ENCODE data around the gene AHSP. TPM values are rescaled to one million over a fixed set of nuclear protein-coding genes. Genes with fewer than 3 reads are reported as not detected.

AHSP gene
- total and polyA plus RNA-seq, 10 of the 15 experiments (the other 5 are each of a cell fraction or from before 2014, with no cell fraction given): not detected

DNA sequence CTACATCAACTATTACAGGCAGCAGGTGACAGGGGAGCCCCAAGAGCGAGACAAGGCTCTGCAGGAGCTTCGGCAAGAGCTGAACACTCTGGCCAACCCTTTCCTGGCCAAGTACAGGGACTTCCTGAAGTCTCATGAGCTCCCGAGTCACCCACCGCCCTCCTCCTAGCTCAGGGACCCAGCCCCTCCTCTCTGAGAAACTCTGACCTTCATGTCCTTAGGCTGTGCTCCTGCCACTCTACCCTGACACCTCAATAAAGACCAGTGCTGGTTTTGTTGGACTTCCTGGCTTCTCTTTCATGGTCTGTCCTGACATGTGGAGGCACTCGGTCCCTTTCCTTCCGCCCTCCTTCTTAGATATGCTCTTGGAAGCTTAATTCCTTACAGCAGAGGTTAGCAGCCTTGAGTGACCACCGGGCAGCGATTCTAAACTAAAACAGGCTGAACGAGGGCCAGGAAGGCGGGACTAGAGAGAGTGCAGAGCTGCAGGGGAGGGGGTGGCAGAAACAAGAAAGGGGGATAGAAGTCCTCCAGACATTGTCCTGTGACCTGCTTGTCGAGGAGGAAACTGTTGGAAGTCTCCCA is 915 bp downstream of the AHSP start:
- Histone ChIP-seq H3K4me2 (ENCODE audit: control insufficient read depth, insufficient read depth) (no peak overlapping the region), H3K9me3 (replicated peaks; ENCODE audit: control insufficient read depth, insufficient read depth, low read length) (no peaks in the 10 kb centered on the region; the same call in 2 of the 3 replicates), H2AFZ (ENCODE audit: control insufficient read depth, low read depth, low read length) (no peak overlapping the region), H3K36me3 (ENCODE audit: control insufficient read depth in 2 of 2, insufficient read depth in 2 of 2, low read length in 1 of 2) (no peaks in the 10 kb centered on the region), H3K4me1 (ENCODE audit: control insufficient read depth, insufficient read depth, low read length) (no peaks in the 10 kb centered on the region), H3K4me3 (no peak overlapping the region), H3K9ac (ENCODE audit: control insufficient read depth, insufficient read depth, low read length) (no peak overlapping the region), H3K27ac (ENCODE audit: control insufficient read depth, insufficient read depth) (no peak overlapping the region), H3K27me3 (replicated peaks in 1 of 2; ENCODE audit: control insufficient read depth in 2 of 2, insufficient read depth in 2 of 2, low read length in 1 of 2) (no peaks in the 10 kb centered on the region), H3K79me2 (ENCODE audit: control insufficient read depth, insufficient read depth, low read length) (no peaks in the 10 kb centered on the region), H4K20me1 (ENCODE audit: control insufficient read depth, insufficient read depth) (no peaks in the 10 kb centered on the region)
- ChIA-PET POLR2A (no interaction called here), CTCF (no interaction called here), RAD21 (ENCODE audit: unreplicated experiment) (no interaction called here), SMC1A (ENCODE audit: uncharacterized antibody, unreplicated experiment) (no interaction called here)
- intact Hi-C loops (cut with micrococcal nuclease; ENCODE audit: unreplicated experiment): no loop called here
- FAIRE-seq: no peak
- BruUV-seq (replicated peaks): no TSS peak
- no peak for ATAC-seq
- TF ChIP-seq, protein P1, sequence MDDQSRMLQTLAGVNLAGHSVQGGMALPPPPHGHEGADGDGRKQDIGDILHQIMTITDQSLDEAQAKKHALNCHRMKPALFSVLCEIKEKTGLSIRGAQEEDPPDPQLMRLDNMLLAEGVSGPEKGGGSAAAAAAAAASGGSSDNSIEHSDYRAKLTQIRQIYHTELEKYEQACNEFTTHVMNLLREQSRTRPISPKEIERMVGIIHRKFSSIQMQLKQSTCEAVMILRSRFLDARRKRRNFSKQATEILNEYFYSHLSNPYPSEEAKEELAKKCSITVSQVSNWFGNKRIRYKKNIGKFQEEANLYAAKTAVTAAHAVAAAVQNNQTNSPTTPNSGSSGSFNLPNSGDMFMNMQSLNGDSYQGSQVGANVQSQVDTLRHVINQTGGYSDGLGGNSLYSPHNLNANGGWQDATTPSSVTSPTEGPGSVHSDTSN (IDR thresholded peaks at IDR 0.05; ENCODE audit: insufficient replicate concordance, low read depth, low read length): no peak
- TF ChIP-seq CHD4 (IDR thresholded peaks at IDR 0.05): no peak
- in situ Hi-C loops (cut with MboI): no loop called here
- 18% methylated on average over 11 of the region's 11 CpGs for WGBS (ENCODE audit: insufficient coverage, insufficient replicate concordance, low lambda C conversion rate, missing lambda C conversion rate)
- DNase-seq (ENCODE audit: low read depth, low spot score): no peak

DNA sequence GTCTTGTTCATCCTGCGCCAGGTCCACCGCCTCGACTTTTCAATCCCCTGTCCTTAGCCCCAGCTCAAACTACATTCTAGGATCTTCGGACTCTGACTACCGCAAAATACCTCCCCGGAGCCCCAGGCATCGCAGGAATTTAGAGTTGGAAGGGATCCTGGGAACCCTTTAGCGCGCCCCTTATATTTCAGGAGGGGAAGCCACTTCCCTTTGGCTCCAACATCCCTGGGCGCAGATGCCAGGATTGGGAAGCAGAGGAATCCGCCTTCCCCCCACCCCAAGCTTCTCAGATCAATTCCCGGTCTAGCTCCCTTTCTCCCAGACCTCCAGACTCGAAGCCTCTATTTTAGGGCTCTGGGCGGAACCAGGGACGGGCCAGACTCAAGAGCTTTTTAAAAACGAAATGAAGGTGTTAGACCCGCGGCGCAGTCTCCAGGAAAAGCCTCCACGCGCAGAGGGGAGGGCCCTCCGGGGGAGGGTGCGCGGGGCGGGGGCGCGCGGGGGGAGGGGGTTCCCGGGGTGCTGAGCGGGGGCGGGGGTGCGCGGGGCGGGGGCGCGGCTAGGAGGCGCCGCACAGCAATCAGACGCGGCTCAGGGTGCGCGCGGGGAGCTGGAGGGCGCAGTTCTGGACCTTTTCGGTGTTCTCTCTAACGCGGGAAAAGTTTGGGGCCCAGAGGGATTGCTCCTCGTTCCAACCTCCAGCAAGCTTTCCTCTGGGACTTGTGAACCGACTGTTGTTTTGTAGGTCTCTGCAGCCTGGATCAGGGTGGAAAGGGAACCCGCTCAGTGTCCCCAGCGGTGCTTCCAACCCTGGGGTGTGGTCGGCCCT is 1.6 kb downstream of the AHSP start:
- Histone ChIP-seq H3K4me3 (no peak overlapping the region), H4K20me1 (ENCODE audit: control insufficient read depth, insufficient read depth) (no peaks in the 10 kb centered on the region), H3K9me3 (replicated peaks; ENCODE audit: control insufficient read depth, insufficient read depth, low read length) (no peaks in the 10 kb centered on the region; the same call in 2 of the 3 replicates), H3K36me3 (ENCODE audit: control insufficient read depth in 2 of 2, insufficient read depth in 2 of 2, low read length in 1 of 2) (no peaks in the 10 kb centered on the region), H3K27me3 (replicated peaks in 1 of 2; ENCODE audit: control insufficient read depth in 2 of 2, insufficient read depth in 2 of 2, low read length in 1 of 2) (no peaks in the 10 kb centered on the region), H3K27ac (ENCODE audit: control insufficient read depth, insufficient read depth) (no peak overlapping the region), H3K4me1 (ENCODE audit: control insufficient read depth, insufficient read depth, low read length) (no peaks in the 10 kb centered on the region), H3K79me2 (ENCODE audit: control insufficient read depth, insufficient read depth, low read length) (no peaks in the 10 kb centered on the region), H2AFZ (ENCODE audit: control insufficient read depth, low read depth, low read length) (no peak overlapping the region), H3K4me2 (ENCODE audit: control insufficient read depth, insufficient read depth) (no peak overlapping the region), H3K9ac (ENCODE audit: control insufficient read depth, insufficient read depth, low read length) (no peak overlapping the region)
- ATAC-seq (no peak), FAIRE-seq (no peak), DNase-seq (ENCODE audit: low read depth, low spot score) (no peak)
- WGBS (ENCODE audit: insufficient coverage, insufficient replicate concordance, low lambda C conversion rate, missing lambda C conversion rate): 27% methylated on average over 51 of the region's 52 CpGs
- ChIA-PET SMC1A (ENCODE audit: uncharacterized antibody, unreplicated experiment) (no interaction called here), POLR2A (no interaction called here), RAD21 (ENCODE audit: unreplicated experiment) (no interaction called here), CTCF (no interaction called here)
- no TSS peak for BruUV-seq (replicated peaks)
- intact Hi-C loops (cut with micrococcal nuclease; ENCODE audit: unreplicated experiment) (no loop called here), in situ Hi-C loops (cut with MboI) (no loop called here)
- no peak for TF ChIP-seq ZBED1 (IDR thresholded peaks at IDR 0.05; ENCODE audit: borderline replicate concordance)
- TF ChIP-seq, protein P2, sequence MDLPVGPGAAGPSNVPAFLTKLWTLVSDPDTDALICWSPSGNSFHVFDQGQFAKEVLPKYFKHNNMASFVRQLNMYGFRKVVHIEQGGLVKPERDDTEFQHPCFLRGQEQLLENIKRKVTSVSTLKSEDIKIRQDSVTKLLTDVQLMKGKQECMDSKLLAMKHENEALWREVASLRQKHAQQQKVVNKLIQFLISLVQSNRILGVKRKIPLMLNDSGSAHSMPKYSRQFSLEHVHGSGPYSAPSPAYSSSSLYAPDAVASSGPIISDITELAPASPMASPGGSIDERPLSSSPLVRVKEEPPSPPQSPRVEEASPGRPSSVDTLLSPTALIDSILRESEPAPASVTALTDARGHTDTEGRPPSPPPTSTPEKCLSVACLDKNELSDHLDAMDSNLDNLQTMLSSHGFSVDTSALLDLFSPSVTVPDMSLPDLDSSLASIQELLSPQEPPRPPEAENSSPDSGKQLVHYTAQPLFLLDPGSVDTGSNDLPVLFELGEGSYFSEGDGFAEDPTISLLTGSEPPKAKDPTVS (IDR thresholded peaks at IDR 0.05; ENCODE audit: low read depth, low read length): no peak
- TF ChIP-seq, protein P3, sequence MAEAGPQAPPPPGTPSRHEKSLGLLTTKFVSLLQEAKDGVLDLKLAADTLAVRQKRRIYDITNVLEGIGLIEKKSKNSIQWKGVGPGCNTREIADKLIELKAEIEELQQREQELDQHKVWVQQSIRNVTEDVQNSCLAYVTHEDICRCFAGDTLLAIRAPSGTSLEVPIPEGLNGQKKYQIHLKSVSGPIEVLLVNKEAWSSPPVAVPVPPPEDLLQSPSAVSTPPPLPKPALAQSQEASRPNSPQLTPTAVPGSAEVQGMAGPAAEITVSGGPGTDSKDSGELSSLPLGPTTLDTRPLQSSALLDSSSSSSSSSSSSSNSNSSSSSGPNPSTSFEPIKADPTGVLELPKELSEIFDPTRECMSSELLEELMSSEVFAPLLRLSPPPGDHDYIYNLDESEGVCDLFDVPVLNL (IDR thresholded peaks at IDR 0.05; ENCODE audit: low read depth, low read length): no peak
- TF ChIP-seq ATF7 (IDR thresholded peaks at IDR 0.05; ENCODE audit: low read depth): no peak
- TF ChIP-seq, protein P4, sequence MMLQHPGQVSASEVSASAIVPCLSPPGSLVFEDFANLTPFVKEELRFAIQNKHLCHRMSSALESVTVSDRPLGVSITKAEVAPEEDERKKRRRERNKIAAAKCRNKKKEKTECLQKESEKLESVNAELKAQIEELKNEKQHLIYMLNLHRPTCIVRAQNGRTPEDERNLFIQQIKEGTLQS (IDR thresholded peaks at IDR 0.05; ENCODE audit: borderline replicate concordance, extremely low read depth, low read depth, low read length): no peak
- no peak for TF ChIP-seq IKZF1 (conservative IDR thresholded peaks at IDR 0.05)
- no peak for TF ChIP-seq SMAD1 (IDR thresholded peaks at IDR 0.05; ENCODE audit: low read depth, partially characterized antibody)
- no peak for TF ChIP-seq ASH2L (IDR thresholded peaks at IDR 0.05; ENCODE audit: borderline replicate concordance, low read depth)
- no peak for TF ChIP-seq JUNB (IDR thresholded peaks at IDR 0.05)
- no peak for TF ChIP-seq MYC (IDR thresholded peaks at IDR 0.05; ENCODE audit: insufficient read depth, insufficient read length, insufficient replicate concordance, low read length, severe bottlenecking)

Data from GM12878 (cell line).